ENCODE measurements around the gene EPX. TPM values are rescaled to one million over a fixed set of nuclear protein-coding genes. Genes with fewer than 3 reads are reported as not detected.
A peak's percentile ranks its signal among the peaks of the same experiment; 100 is the strongest.

The EPX gene
- total and polyA plus RNA-seq, 12 donors, result not detected

GRCh38 chr17:58193641-58194255, 1.2 kb downstream of the EPX start:
- H3K36me3 ChIP-seq (replicated peaks in 1 of 2), result no peaks in the 10 kb centered on the region
- no peak for TF ChIP-seq CTCF (IDR thresholded peaks at IDR 0.05)
- TF ChIP-seq POLR2A (IDR thresholded peaks at IDR 0.05), result no peak
- no peak for DNase-seq
- H3K27ac ChIP-seq, result no peak overlapping the region
- intact Hi-C loops (cut with DNase I), result no loop called here
- peaks cover 9% of the 10 kb centered on the region for H3K27me3 ChIP-seq
- H3K4me1 ChIP-seq (replicated peaks in 1 of 2), result no peaks in the 10 kb centered on the region
- H3K4me3 ChIP-seq, result no peak overlapping the region
- 79 to 95% (median 83%) methylated on average over 4 to 18 of the region's 18 CpGs for WGBS, 4 donors
- H3K9me3 ChIP-seq (replicated peaks in 1 of 3), result no peaks in the 10 kb centered on the region

GRCh38 chr17:58195518-58196123, 3.1 kb downstream of the EPX start:
- intact Hi-C loops (cut with DNase I), result no loop called here
- WGBS, 4 donors, result 80 to 89% (median 81%) methylated on average over 5 of the region's 5 CpGs
- peaks cover 9% of the 10 kb centered on the region for H3K27me3 ChIP-seq
- TF ChIP-seq POLR2A (IDR thresholded peaks at IDR 0.05) (no peak), CTCF (IDR thresholded peaks at IDR 0.05) (no peak)
- H3K4me1 ChIP-seq (replicated peaks in 1 of 2), result no peaks in the 10 kb centered on the region
- no peaks in the 10 kb centered on the region for H3K36me3 ChIP-seq (replicated peaks in 1 of 2)
- no peaks in the 10 kb centered on the region for H3K9me3 ChIP-seq (replicated peaks in 1 of 3)
- no peak overlapping the region for H3K4me3 ChIP-seq
- no peak for DNase-seq
- no peak overlapping the region for H3K27ac ChIP-seq

GRCh38 chr17:58196610-58197009, 4.1 kb downstream of the EPX start:
- Histone ChIP-seq H3K4me3 (no peak overlapping the region), H3K36me3 (replicated peaks in 1 of 2) (no peaks in the 10 kb centered on the region), H3K9me3 (replicated peaks in 1 of 3) (no peaks in the 10 kb centered on the region), H3K27ac (no peak overlapping the region), H3K27me3 (peaks cover 9% of the 10 kb centered on the region), H3K4me1 (replicated peaks in 1 of 2) (no peaks in the 10 kb centered on the region)
- no peak for DNase-seq
- TF ChIP-seq POLR2A (IDR thresholded peaks at IDR 0.05), result no peak
- TF ChIP-seq CTCF (IDR thresholded peaks at IDR 0.05), result no peak
- 67 to 77% (median 72%) methylated on average over 7 of the region's 7 CpGs for WGBS, 4 donors
- intact Hi-C loops (cut with DNase I), result no loop called here

GRCh38 chr17:58200024-58200633, 7.6 kb downstream of the EPX start:
- Histone ChIP-seq H3K27me3 (peaks cover 9% of the 10 kb centered on the region), H3K4me3 (no peak overlapping the region), H3K4me1 (replicated peaks in 1 of 2) (no peaks in the 10 kb centered on the region), H3K36me3 (replicated peaks in 1 of 2) (no peaks in the 10 kb centered on the region), H3K9me3 (replicated peaks in 1 of 3) (no peaks in the 10 kb centered on the region), H3K27ac (no peak overlapping the region)
- 36 to 41% (median 39%) methylated on average over 7 to 14 of the region's 14 CpGs for WGBS, 4 donors
- intact Hi-C loops (cut with DNase I), result no loop called here
- DNase-seq, result peak; percentile 38 to 70 (median 65)
- TF ChIP-seq CTCF (IDR thresholded peaks at IDR 0.05), result peak; percentile 26 to 52 (median 35)
- no peak for TF ChIP-seq POLR2A (IDR thresholded peaks at IDR 0.05)

All from adrenal gland (tissue), 12 donors.